Kidney tubule cell (primary cell): ENCODE measurements around the gene CRADD.
"Not testable (repeated sequence)": the region's sequence is repeated elsewhere in the genome, so short reads cannot be mapped to it uniquely, and the experiment has no call there.

ENCODE experiments used
- DNase-seq: peaks from one replicate; pipeline ENCODE4 v3.0.0-alpha.2; 2018; ENCODE audit warnings: low spot score

The CRADD gene

DNA sequence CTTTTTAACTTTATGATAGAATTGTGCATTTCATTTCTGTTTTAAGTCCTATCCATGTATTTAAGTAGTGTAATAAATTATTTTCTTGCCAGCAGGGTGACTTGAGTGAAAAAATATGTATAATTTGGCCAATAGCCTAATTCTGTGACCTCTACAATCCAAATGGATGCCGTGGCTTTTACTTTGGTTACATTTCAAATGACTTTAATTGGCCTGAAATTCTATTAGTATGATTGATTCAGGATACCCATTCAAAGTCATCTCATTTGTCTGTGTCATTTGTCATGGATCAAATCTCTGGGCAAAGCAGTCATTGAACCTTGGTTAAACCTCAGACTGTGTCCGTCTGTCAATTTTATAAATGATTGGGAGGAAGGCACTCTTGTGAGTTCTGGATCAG is 29.6 kb downstream of the CRADD start:
- peak; percentile 66 for DNase-seq

DNA sequence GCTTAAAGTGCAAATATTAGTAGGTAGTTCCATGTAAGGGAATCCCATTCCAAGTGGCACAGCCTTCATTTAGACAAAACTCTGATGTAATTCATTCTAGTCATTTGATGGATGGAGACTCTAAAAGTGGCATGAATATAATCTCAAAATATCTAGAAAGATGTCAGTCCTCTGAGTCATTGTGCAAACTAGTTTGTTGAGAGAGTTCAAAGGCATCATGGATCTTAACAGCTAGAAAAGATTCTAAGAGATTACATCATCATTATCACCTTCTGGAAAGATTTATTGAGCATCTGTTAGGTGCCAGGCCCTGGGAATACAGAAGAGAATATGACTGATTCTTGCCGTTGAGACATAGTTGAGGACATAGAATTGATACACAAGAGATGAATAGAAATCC is 30.7 kb downstream of the CRADD start:
- DNase-seq, result peak; percentile 84

DNA sequence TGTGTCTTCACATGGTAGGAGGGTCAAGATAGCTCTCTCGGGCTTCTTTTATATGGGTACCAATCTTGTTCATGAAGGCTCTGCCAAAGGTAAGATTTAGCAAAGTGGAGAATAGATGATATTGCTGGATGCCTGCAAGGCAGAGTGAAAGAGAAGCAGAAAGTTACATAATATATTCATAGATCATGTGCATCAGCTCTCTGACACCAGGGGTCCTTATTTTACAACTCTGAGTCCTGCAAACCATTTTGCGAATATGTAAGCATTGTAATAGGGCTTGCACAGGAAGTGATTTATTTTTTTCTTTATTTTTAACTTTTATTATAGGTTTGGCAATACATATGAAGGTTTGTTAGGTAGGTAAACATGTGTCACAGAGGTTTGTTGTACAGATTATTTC is 31.8 kb downstream of the CRADD start:
- no peak for DNase-seq

DNA sequence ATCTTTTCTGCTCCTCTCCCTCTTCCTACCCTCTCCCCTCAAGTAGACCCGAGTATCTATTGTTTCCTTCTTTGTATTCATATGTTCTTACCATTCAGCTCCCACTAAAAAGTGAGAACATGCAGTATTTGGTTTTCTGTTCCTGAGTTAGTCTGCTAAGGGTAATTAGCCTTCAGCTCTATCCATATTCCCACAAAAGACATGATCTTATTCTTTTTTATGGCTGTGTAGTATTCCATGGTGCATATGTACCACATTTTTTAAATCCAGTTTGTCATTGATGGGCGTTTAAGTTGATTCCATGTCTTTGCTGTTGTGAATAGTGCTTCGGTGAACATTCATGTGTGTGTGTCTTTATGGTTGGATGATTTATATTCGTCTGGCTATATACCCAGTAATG is 32.2 kb downstream of the CRADD start:
- DNase-seq, result no peak

DNA sequence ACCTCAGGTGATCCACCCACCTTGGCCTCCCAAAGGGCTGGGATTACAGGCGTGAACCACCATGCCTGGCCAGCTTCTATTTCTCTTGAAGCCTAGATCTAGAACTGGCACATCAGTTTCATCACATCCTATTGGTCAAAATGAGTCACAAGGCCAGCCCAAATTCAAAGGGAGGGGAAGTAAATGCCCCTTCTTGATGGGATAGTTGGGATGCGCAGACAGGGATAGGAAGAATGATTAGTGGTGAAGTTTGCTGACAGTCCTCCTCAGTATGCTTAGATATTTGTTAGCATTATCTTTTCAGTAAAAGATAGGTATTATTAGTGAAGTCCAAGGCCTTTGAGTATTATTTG is 33.4 kb downstream of the CRADD start:
- DNase-seq, result no peak

DNA sequence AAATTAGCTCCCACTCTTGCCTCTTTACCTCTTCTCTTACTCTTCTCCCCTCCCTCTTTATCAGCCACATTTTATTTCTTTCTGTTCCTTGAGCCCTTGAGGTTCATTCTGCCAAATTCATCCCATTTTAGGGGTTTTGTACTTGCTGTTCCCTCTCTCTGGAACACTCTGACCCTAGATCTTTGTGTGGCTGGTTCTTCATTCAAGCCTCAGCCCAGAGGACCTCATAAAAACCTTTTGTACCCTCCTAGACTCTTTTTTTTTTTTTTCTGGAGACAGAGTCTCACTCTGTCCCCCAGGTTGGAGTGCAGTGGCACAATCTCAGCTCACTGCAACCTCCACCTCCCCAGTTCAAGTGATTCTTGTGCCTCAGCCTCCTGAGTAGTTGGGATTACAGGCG is 34.3 kb downstream of the CRADD start:
- not testable (repeated sequence) for DNase-seq

DNA sequence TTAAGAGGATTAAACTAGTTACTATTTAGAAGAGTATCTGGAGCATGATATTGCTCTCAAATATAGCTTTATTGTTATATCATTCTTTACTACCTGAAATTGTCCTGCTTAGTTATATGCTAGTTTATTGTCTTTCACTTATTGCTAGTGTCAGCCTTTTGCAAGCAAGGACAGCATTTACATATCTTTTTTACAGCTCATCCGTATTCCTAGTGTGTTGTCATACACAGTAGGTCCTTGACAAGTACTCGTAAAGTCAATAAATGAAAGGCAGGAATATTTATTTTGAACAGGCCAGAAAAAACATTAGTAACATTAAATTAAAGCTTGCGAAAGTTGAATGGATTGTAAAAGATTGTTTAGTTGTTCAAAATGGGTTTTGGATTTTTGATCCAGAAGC is 35.0 kb downstream of the CRADD start:
- DNase-seq, result no peak

DNA sequence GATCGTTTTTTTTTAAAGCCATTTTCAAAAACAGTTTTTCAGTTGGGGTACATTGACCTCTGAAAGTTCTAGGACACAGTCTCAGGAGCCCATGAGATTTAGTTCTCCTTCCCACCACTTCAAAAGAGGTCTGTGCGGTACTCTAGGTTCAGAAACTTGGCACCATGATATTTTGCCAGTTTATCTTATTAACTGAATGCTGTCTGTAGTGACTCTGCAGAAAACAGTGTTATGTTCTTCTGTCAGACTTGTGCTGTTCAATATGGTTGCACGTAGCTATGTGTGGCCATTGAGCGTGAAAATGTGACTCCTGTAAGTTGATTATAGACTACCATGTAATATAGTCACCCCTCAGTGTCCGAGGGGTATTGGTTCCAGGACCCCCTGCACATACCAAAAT is 35.9 kb downstream of the CRADD start:
- DNase-seq, result no peak

DNA sequence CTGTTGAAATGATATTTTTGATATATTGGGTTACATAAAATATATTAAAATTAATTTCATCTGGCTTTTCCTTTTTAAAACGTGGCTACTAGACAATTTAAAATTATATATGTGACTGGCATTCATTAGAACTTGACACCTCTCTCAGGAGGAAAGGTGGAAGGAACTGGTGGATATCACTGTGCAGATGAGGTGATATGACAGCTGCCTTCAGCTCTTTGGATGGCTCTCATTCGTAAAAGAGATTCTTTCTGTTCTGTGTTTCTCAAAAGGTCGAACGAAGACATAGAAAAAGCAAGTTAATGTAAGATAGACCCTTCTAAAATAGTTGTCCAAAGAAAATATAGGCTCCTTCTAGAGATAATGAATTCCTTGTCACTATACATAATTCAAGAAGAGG is 36.6 kb downstream of the CRADD start:
- DNase-seq, result no peak

DNA sequence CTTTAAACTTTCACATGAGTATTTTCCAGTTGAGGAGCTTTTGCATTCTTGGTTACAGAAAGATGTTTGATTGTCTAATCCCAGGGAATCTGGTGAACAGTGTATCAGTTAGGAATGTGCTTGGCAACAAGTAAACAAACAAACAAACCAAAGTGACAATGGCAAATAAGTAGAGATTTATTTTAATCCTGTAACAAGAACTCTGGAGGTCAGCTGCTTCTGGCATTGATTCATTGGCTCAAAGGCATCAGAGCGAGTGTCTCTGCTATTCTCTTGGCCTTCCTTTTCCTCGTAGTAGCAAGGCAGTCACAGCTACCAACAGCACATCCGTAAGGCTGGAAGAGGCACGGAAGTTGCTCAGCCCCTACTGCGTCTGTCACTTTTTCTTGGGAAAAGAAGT is 37.2 kb downstream of the CRADD start:
- peak; percentile 46 for DNase-seq

DNA sequence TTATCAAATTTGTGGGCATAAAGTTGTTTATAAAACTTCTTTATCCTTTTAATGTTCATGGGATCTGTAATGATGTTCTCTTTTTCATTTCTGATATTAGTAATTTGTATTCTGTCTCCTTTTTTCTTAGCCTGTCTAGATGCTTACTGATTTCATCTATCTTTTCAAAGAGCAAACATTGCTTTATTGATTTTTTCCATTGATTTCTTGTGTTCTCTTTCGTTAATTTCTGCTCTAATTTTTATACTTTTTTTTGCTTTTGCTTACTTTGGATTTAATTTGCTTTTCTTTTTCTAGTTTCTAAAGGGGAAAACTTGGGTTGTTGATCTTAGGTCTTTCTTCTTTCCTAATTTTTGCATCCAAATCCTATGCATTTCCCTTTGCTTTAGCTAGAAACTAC is 42.5 kb downstream of the CRADD start:
- DNase-seq, result no peak

DNA sequence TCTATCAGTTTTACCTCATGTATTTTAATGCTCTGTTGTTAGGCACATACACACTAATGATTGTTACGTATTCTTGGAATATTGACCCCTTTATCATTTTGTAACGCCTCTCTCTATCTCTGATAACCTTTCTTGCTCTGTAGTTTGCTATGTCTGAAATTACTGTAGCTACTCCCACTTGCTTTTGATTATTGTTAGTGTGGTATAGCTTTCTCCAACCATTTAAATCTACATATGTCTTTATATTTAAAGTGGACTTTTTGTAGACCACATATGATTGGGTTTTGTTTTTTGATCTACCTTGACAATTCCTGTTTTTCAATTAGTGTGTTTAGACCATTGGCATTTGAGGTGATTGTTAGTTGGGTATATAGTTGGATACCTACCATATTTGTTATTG is 43.4 kb downstream of the CRADD start:
- DNase-seq, result no peak

DNA sequence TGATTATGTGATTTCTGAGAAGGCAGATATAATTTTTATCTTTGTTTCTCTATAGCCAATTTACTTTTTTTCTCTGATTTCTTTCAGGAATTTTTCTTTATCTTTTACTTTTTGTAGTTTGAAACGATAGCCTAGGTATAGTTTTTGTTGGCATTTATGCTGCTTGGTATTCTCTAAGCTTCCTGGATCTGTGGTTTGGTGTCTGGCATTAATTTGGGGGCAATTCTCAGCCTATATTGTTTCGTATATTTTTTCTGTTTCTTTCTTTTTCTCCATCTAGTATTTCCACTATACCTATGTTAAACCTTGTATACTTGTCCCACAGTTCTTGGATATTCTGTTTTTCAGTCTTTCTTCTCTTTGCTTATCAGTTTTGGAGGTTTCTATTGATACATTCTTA is 45.0 kb downstream of the CRADD start:
- DNase-seq, result no peak

DNA sequence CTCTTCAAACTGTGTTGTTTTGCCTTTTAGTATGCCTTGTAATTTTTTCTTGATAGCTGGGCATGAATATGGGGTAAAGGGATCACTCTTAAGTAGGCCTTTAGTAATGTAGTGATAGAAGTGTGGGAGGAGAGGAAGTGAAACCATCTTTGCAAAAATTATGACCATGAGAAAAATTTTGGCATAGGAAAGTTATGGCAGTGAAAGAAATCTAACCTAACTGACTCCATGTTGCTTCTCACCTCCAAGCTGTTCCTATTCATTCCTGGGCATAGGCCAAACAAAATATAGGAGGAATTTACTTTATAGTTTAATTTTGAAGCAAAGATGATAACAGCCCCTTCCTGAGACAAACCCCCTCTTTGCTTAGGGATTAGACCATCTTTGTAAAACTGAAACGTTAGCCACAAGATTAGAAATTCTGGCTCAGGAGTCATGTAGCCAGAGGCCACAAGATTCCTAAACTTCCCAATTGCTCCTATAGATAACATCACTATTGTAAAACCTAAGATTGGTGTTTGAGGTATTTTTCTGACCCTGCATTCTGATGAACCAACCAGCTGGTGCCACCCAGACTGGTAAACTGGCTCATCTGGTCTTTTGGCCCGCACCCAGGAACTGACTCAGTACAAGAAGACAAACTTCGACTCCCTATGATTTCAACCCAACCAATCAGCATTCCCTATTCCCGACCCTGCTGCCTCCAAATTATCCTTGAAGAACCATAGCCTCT is 45.8 kb downstream of the CRADD start:
- DNase-seq, result peak; percentile 41

DNA sequence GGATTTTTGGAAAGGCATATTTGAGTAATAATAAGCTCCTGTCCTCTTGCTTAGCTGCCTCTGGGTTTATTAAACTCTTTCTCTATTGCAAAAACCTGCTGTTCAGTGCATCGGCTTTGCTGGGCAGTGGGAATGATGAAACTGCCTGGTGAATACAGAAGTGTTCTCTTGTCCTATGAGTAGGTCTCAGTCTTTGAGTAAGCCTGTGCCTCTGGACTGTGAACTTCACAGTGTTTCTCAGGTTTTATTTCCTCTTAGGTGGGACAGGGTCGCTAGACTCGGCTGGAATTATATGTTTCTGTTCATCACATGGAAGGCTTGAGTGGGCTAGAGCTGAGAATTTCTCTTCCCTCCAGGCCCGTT is 46.4 kb downstream of the CRADD start:
- DNase-seq, result no peak

DNA sequence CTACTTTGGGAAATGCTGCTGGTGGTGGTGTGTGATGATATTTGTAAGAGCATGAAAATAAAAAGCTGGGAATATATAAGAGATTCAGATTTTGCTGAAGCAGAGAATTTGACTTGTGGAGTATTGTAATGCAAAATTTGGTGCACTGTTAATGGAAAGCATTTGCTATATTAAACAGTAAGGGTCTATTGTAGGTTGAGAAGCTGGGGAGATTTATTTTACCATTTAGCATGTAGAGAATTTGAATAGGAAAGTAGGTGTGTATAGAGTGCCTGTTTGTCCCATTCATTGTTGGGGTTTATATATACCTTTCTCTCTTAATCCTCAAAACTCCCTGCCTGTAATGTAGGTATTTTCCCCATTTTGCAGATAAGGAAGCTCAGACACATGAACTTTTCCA is 48.4 kb downstream of the CRADD start:
- DNase-seq, result no peak

DNA sequence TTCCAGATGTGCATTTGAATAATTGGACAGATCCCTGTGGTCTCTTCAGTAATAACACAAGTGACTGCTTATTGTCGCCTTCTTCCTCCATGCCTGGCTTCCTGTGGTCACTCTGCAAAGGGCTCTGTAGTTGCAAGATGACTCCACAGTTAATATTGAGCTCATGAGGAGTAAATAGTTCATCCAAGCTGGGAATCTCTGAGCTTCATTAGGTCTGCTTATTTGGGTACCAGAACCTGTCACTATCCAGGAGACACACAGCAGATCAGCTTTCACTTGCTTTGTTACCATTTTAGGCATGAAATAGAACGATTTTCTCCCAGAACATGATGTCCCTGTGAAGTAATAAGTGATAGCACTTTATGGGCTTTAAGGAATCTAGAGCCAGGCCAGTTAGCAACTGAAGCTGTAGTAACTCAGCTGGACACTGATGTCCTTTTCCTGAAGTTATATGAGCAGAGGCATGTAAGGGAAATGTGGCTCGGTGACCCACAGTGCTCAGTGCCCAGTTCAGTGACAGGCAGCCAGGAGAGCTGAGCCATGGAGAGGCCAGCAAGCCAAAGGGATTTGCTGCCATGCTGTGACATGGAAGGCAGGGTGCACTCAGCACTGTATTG is 50.1 kb downstream of the CRADD start:
- DNase-seq, result peak; percentile 65

DNA sequence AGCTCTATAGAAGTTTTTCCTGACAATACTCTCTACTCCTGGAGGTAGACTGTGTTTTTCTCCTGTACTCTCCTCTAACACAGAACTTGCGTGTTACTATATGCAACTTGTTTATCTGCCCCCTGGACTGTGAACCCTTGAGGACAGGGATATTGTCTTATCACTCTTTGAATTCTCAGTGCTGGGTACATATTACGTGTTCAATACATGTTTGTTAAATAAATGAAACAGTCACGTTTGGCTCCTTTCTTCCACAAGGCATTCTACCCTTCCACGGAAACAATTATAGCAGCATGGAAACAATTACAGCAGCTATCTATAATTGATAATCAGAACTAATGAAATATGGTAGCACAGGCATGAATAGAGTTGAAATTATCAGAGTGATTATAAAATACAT is 50.7 kb downstream of the CRADD start:
- no peak for DNase-seq

DNA sequence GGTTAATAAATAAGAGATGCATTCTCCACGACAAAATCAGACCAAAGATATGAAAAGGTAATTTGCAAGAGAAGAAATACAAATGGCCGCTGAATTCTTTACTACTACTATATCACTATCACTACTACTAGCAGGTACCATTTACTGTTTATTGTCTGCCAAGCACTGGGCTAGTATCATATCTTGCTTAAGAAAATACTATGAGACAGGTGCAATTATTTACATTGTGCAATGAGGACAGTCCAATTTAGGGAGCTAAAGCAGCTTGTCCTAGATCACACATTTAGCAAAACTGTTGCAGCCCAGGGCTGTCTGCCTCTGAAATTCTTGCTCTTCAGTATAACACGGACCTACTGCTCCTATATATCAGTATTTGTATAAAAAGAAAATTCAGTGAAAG is 52.8 kb downstream of the CRADD start:
- no peak for DNase-seq

DNA sequence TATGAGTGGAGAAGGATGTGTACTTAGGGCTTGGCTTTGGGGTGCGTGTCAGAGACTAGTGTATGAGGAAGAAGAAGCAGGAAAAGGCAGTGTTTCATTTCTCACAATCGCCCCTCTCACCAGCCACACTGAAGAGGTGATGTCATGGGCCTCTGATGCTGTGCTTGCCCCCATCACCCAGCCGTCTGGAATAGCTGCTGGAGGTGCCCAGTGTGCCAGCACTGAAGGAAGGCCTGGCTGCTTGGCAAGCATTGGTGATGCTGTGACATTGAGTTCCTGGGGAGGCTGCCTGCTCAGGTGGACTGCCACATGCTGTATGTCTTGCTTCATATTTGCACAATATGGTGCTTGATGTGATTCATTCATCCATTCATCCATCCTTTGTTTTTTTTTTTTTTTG is 56.2 kb downstream of the CRADD start:
- peak; percentile 57 for DNase-seq

DNA sequence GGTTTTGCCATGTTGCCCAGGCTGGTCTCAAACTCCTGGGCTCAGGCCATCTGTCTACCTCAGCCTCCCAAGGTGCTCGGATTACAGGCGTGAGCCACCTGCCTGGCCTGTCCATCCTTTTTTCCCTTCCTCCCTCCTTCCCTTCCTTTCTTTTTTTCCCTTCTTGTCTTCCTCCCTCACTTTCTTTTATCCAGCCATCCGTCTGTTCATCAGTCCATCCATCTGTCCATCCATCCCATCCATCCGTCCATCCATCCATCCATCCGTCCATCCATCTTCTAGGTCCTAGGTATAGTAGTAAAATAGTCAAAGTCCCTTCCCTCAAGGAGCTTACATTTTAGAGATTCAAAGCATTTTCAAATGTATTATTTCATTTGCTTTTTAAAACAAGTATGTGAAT is 56.8 kb downstream of the CRADD start:
- no peak for DNase-seq

DNA sequence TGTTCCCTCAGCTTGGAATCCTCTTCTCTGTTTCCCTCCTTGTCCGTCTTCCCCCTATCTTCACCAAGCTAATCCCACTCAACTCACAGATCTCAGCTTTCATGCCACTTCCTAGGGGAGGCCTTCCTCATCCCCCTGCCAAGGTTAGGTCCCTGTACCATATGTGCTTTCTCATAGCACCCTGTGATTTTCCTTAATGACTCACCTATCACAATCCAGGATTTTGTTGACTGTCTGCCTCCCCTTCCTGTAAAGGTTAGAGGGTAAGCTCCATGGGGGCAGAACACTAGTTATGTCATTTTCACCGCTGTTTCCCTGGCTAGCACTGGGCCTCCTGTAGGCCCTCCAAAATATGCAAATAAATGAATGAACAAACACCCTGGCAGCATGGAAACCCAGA is 57.6 kb downstream of the CRADD start:
- no peak for DNase-seq

DNA sequence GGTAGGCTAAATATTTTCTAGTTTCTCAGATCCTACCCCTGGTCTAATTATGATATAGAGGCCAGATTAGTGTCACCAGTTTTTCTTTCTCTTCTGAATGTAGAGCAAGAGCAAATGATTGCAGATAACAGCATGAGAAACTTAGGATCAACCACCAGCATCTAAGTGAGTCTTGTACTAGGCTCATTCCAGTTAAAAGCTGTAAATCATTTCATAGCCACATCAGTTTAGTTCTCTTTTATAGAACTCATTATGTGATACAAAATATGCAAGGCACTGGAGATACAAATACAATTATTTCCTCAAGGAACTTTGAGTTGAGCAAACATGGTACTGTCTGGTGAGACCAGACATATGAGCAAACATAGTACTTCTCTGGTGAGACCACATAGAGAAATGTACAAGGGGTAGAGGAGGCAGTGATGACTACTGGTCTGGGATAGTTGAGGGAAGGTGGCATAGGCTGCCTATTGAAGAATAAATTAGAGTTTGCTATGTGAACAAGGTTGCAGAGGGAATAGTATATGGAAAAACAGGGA is 59.5 kb downstream of the CRADD start:
- DNase-seq, result peak; percentile 13
